Trophoblast cell (in vitro differentiated cells and primary cell): Measurements from ENCODE around the gene PERM1.

Experiments used
- DNase-seq, 2 donors: peaks; one replicate each; pipeline ENCODE4 v3.0.0-alpha.2; 2016
- H2AFZ ChIP-seq: 2 replicates; pipeline ENCODE4 v1.6.1; 2013; ENCODE audit warnings: low read length, moderate library complexity, mild to moderate bottlenecking; ENCODE audit not compliant: insufficient read depth, poor library complexity
- H2AK5ac ChIP-seq: 2 replicates; pipeline ENCODE4 v1.6.1; 2013; ENCODE audit warnings: mild to moderate bottlenecking, low read length
- H2BK120ac ChIP-seq: 2 replicates; pipeline ENCODE4 v1.6.1; 2013; ENCODE audit warnings: low read length, mild to moderate bottlenecking, moderate library complexity; ENCODE audit not compliant: insufficient read depth, poor library complexity
- H2BK12ac ChIP-seq: 2 replicates; pipeline ENCODE4 v1.6.1; 2013; ENCODE audit warnings: mild to moderate bottlenecking, low read length, moderate library complexity
- H2BK5ac ChIP-seq: 2 replicates; pipeline ENCODE4 v1.6.1; 2013; ENCODE audit warnings: low read length, low read depth, moderate library complexity, mild to moderate bottlenecking; ENCODE audit not compliant: poor library complexity
- H3K14ac ChIP-seq: 2 replicates; pipeline ENCODE4 v1.6.1; 2013; ENCODE audit warnings: mild to moderate bottlenecking, low read length
- H3K18ac ChIP-seq: 2 replicates; pipeline ENCODE4 v1.6.1; 2013; ENCODE audit warnings: mild to moderate bottlenecking, low read length
- H3K23ac ChIP-seq: 2 replicates; pipeline ENCODE4 v1.6.1; 2013; ENCODE audit warnings: low read length
- H3K27ac ChIP-seq: 2 replicates; pipeline ENCODE4 v1.5.1; 2013; ENCODE audit warnings: low read depth, mild to moderate bottlenecking, inconsistent platforms, low read length, moderate library complexity
- H3K27me3 ChIP-seq: 2 replicates; pipeline ENCODE4 v1.6.1; 2013; ENCODE audit warnings: inconsistent platforms, mild to moderate bottlenecking, low read length, moderate library complexity; ENCODE audit not compliant: insufficient read depth
- H3K36me3 ChIP-seq, 2 experiments: 1 replicate in 1 of 2; 2 replicates in 1 of 2; pipeline ENCODE4 v1.6.1; 2013; ENCODE audit warnings: low read length in 2 of 2, mild to moderate bottlenecking in 2 of 2, moderate library complexity in 1 of 2; ENCODE audit not compliant: insufficient read depth in 2 of 2, control insufficient read depth in 1 of 2
- H3K4ac ChIP-seq: 2 replicates; pipeline ENCODE4 v1.6.1; 2013; ENCODE audit warnings: low read depth, mild to moderate bottlenecking, low read length, moderate library complexity
- H3K4me1 ChIP-seq, 2 experiments: 1 replicate in 1 of 2; 2 replicates in 1 of 2; pipeline ENCODE4 v1.6.1; 2013; ENCODE audit warnings: low read length in 2 of 2, mild to moderate bottlenecking in 2 of 2, moderate library complexity in 1 of 2; ENCODE audit not compliant: insufficient read depth in 2 of 2, control insufficient read depth in 1 of 2
- H3K4me2 ChIP-seq: 2 replicates; pipeline ENCODE4 v1.6.1; 2013; ENCODE audit warnings: inconsistent platforms, mild to moderate bottlenecking, low read length, moderate library complexity
- H3K4me3 ChIP-seq: 2 replicates; pipeline ENCODE4 v1.5.1; 2013; ENCODE audit warnings: mild to moderate bottlenecking, low read depth, low read length, inconsistent platforms
- H3K79me1 ChIP-seq: one replicate; pipeline ENCODE4 v1.6.1; 2013; ENCODE audit warnings: low read length
- H3K79me2 ChIP-seq: 2 replicates; pipeline ENCODE4 v1.6.1; 2013; ENCODE audit warnings: low read length, mild to moderate bottlenecking; ENCODE audit not compliant: control insufficient read depth, insufficient read depth, poor library complexity
- H3K9ac ChIP-seq: 2 replicates; pipeline ENCODE4 v1.6.1; 2013; ENCODE audit warnings: mild to moderate bottlenecking, low read length
- H3K9me3 ChIP-seq: 2 replicates; pipeline ENCODE4 v1.6.1; 2013; ENCODE audit warnings: low read depth, mild to moderate bottlenecking, control low read depth, inconsistent platforms, low read length; ENCODE audit not compliant: insufficient read depth
- H4K12ac ChIP-seq: 2 replicates; pipeline ENCODE4 v1.6.1; 2013; ENCODE audit warnings: low read depth, mild to moderate bottlenecking, low read length, moderate library complexity
- H4K8ac ChIP-seq: 2 replicates; pipeline ENCODE4 v1.6.1; 2013; ENCODE audit warnings: low read depth, mild to moderate bottlenecking, low read length, moderate library complexity
- H4K91ac ChIP-seq: one replicate; pipeline ENCODE4 v1.6.1; 2013; ENCODE audit warnings: low read depth, mild to moderate bottlenecking, low read length, moderate library complexity
- WGBS: extraction: QIAGEN DNeasy Blood & Tissue Kit; methylation state at CpG from one replicate; pipeline ENCODE4 v1.1.7; 2013; ENCODE audit warnings: missing lambda C conversion rate; ENCODE audit not compliant: insufficient read length, insufficient coverage; ENCODE audit errors: extremely low coverage; 5-methylcytosine and 5-hydroxymethylcytosine counted together

Gene PERM1

GRCh38 chr1:932776-933602 is 48.9 kb downstream of the PERM1 start:
- DNase-seq, result peak in 1 of 2 donors; percentile 36
- Histone ChIP-seq H4K12ac (no peak overlapping the region), H3K36me3 (peaks cover 3 to 8% of the 10 kb centered on the region in 2 experiments), H3K23ac (no peak overlapping the region), H2AFZ (no peak overlapping the region), H2BK12ac (no peak overlapping the region), H3K27ac (no peak overlapping the region), H2BK5ac (no peak overlapping the region), H3K27me3 (peaks cover 8% of the 10 kb centered on the region), H3K4me3 (no peak overlapping the region), H3K18ac (no peak overlapping the region), H3K9ac (no peak overlapping the region), H3K4me2 (no peak overlapping the region), H3K9me3 (peaks cover 5% of the 10 kb centered on the region), H3K14ac (no peak overlapping the region), H3K79me1 (no peaks in the 10 kb centered on the region), H3K4ac (no peak overlapping the region), H4K91ac (no peak overlapping the region), H2AK5ac (no peak overlapping the region), H4K8ac (no peak overlapping the region), H2BK120ac (no peak overlapping the region), H3K4me1 (peaks cover 0 to 4% of the 10 kb centered on the region in 2 experiments), H3K79me2 (no peaks in the 10 kb centered on the region)
- no CpG with 5 or more reads among the region's 25 CpGs for WGBS

GRCh38 chr1:932173-932510 is 49.8 kb downstream of the PERM1 start:
- no peaks in the 10 kb centered on the region for H3K79me1 ChIP-seq
- H3K4me2 ChIP-seq, result no peak overlapping the region
- peaks cover 0 to 4% of the 10 kb centered on the region in 2 experiments for H3K4me1 ChIP-seq
- no peak overlapping the region for H4K12ac ChIP-seq
- no peak overlapping the region for H2BK5ac ChIP-seq
- no peak overlapping the region for H2AK5ac ChIP-seq
- no peak overlapping the region for H4K8ac ChIP-seq
- no peak overlapping the region for H2BK120ac ChIP-seq
- H2AFZ ChIP-seq, result no peak overlapping the region
- H3K23ac ChIP-seq, result no peak overlapping the region
- WGBS, result no CpG with 5 or more reads among the region's 16 CpGs
- peaks cover 8% of the 10 kb centered on the region for H3K27me3 ChIP-seq
- H3K27ac ChIP-seq, result no peak overlapping the region
- DNase-seq, result no peak
- H3K18ac ChIP-seq, result no peak overlapping the region
- H3K9ac ChIP-seq, result no peak overlapping the region
- no peak overlapping the region for H3K14ac ChIP-seq
- H3K79me2 ChIP-seq, result no peaks in the 10 kb centered on the region
- peaks cover 3 to 10% of the 10 kb centered on the region in 2 experiments for H3K36me3 ChIP-seq
- no peak overlapping the region for H4K91ac ChIP-seq
- no peak overlapping the region for H2BK12ac ChIP-seq
- H3K9me3 ChIP-seq, result peaks cover 5% of the 10 kb centered on the region
- H3K4ac ChIP-seq, result no peak overlapping the region
- no peak overlapping the region for H3K4me3 ChIP-seq

- no peak overlapping the region for H3K4me2 ChIP-seq
- H4K91ac ChIP-seq, result no peak overlapping the region
- H3K4me1 ChIP-seq, result peaks cover 0 to 4% of the 10 kb centered on the region in 2 experiments
- no peaks in the 10 kb centered on the region for H3K79me2 ChIP-seq
- no peak overlapping the region for H3K4me3 ChIP-seq
- H3K27ac ChIP-seq, result no peak overlapping the region
- no peak for DNase-seq
- no peak overlapping the region for H2BK12ac ChIP-seq
- H2AFZ ChIP-seq, result no peak overlapping the region
- H3K9ac ChIP-seq, result no peak overlapping the region
- H2BK120ac ChIP-seq, result no peak overlapping the region
- no peak overlapping the region for H3K23ac ChIP-seq
- H2AK5ac ChIP-seq, result no peak overlapping the region
- no peaks in the 10 kb centered on the region for H3K79me1 ChIP-seq
- H3K14ac ChIP-seq, result no peak overlapping the region
- H3K36me3 ChIP-seq, result peaks cover 7 to 10% of the 10 kb centered on the region in 2 experiments
- no peak overlapping the region for H3K18ac ChIP-seq
- H4K12ac ChIP-seq, result no peak overlapping the region
- peaks cover 8% of the 10 kb centered on the region for H3K27me3 ChIP-seq
- H3K4ac ChIP-seq, result no peak overlapping the region
- no peak overlapping the region for H2BK5ac ChIP-seq
- H3K9me3 ChIP-seq, result peaks cover 5% of the 10 kb centered on the region
- no CpG with 5 or more reads among the region's 15 CpGs for WGBS
- H4K8ac ChIP-seq, result no peak overlapping the region
Observed at GRCh38 chr1:931380-932172, 50.3 kb downstream of the PERM1 start.

- no peak overlapping the region for H3K4me2 ChIP-seq
- H3K9me3 ChIP-seq, result peaks cover 5% of the 10 kb centered on the region
- H3K4ac ChIP-seq, result no peak overlapping the region
- no peak overlapping the region for H3K9ac ChIP-seq
- no peak overlapping the region for H2BK12ac ChIP-seq
- H3K4me3 ChIP-seq, result no peak overlapping the region
- H3K27me3 ChIP-seq, result peaks cover 12% of the 10 kb centered on the region
- no peak overlapping the region for H4K8ac ChIP-seq
- H2BK5ac ChIP-seq, result no peak overlapping the region
- H4K12ac ChIP-seq, result no peak overlapping the region
- no peak for DNase-seq
- no peak overlapping the region for H2AK5ac ChIP-seq
- WGBS, result no CpG with 5 or more reads among the region's 18 CpGs
- no peaks in the 10 kb centered on the region for H3K79me1 ChIP-seq
- H4K91ac ChIP-seq, result no peak overlapping the region
- H3K18ac ChIP-seq, result no peak overlapping the region
- no peaks in the 10 kb centered on the region for H3K79me2 ChIP-seq
- no peak overlapping the region for H3K14ac ChIP-seq
- no peak overlapping the region for H2AFZ ChIP-seq
- H3K27ac ChIP-seq, result no peak overlapping the region
- H2BK120ac ChIP-seq, result no peak overlapping the region
- H3K4me1 ChIP-seq, result peaks cover 0 to 10% of the 10 kb centered on the region in 2 experiments
- no peak overlapping the region for H3K23ac ChIP-seq
- peaks cover 7 to 10% of the 10 kb centered on the region in 2 experiments for H3K36me3 ChIP-seq
Observed at GRCh38 chr1:930633-931138, 51.2 kb downstream of the PERM1 start.
